ENCODE results near the gene SLC4A1.

- TF ChIP-seq CTCF (optimal IDR thresholded peaks at IDR 0.05 in 1 of 3, IDR thresholded peaks at IDR 0.05 in 1 of 3, conservative IDR thresholded peaks at IDR 0.05 in 1 of 3; ENCODE audit: extremely low read depth in 1 of 3, insufficient read depth in 2 of 3, low read length in 3 of 3) = no peak
- no peak for TF ChIP-seq EZH2 (IDR thresholded peaks at IDR 0.05; ENCODE audit: low read length)
Observed at GRCh38 chr17:44293509-44294226, 25.7 kb upstream of the SLC4A1 start.

Data from keratinocyte (primary cell).